VCaP (cell line): ENCODE data around the gene SASH3.

Experiments
- H3K27ac ChIP-seq: fragments of 450-650 bp; 2 replicates; pipeline ENCODE4 v1.5.1; 2017
- CTCF ChIP-seq: fragments of 450-650 bp; conservative IDR thresholded peaks from 2 replicates; pipeline ENCODE4 v1.5.1; 2017; ENCODE audit warnings: mild to moderate bottlenecking, moderate library complexity

SASH3 gene

GRCh38 chrX:129804806-129805205 lies 25.1 kb downstream of the SASH3 start:
- no peak overlapping the region for H3K27ac ChIP-seq
- no peak for TF ChIP-seq CTCF

DNA sequence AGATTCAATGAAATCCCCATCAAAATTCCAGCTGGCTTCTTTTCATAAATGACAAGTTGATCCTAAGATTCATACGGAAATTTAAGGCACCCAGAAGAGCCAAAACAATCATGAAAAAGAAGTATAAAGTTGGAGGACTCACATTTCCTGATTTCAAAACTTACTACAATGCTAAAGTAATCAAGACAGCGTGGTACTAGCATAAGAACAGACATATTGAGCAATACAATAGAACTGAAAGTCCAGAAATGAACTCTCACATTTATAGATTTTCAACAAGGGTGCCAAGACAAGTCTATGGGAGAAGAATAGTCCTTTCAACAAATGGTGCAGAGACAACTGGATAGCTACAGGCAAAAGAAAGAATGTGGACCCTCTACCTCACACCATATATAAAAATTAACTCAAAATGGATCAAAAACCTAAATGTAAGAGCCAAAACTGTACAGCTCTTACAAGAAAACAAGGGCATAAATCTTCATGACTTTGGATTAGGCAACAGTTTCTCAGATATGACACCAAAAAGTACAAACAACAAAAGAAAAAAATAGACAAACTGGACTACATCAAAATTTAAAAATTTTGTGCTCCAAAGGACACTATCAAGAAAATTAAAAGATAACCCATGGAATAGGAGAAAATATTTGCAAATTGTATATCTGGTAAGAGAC lies 28.5 kb downstream of the SASH3 start:
- H3K27ac ChIP-seq, result no peak overlapping the region
- no peak for TF ChIP-seq CTCF

GRCh38 chrX:129808829-129809796 lies 29.4 kb downstream of the SASH3 start:
- TF ChIP-seq CTCF, result no peak
- H3K27ac ChIP-seq, result no peak overlapping the region

DNA sequence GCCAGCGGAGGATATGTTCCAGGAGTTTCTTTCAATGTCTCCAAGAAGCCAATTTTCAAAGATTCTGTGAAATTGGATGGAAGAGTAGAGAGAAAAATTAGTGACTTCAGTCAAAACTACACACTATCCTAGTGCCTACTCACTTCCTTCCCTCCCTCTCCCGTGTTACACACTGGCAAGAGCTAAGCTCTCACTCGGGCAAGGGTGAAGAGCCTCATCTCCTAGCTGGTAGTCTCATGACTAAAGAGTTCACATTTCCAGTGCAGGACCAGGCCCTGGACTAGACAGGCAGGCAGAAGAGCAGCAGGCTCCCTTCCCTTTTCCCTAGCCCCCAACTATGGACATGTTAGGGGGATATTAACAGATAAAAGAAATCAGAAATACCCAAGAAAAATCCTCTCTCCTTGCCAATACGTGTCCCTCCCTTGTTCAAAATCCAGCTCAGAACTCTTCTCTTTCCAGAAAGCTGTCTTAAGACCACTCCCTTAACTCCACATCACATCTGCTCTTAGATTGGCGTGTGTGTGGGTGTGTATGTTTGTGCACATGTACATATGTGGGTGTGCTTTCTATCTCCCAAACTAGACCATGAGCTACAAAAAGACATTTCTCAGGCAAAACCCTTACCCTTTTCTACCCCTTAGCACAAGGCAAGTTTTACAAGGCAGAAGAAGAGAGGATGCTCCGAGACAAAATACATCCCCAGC lies 34.1 kb downstream of the SASH3 start:
- H3K27ac ChIP-seq, result no peak overlapping the region
- no peak for TF ChIP-seq CTCF

DNA sequence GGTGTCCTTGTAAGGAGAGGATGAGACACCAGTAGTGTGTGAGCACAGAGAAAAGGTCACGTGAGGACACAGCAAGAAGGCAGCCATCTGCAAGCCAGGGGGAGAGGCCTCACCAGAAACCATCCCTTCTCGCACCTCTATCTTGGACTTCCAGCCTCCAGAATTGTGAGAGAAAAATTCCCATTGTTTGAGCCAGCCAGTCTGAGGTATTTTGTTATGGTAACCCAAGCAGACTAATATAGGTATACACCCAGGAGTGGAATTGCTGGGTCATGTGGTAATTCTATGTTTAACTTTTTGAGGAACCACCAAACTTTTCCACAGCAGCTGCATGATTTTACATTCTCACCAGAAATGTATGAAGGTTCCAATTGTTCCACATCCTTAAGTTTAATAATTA lies 38.4 kb downstream of the SASH3 start:
- TF ChIP-seq CTCF, result no peak
- no peak overlapping the region for H3K27ac ChIP-seq

DNA sequence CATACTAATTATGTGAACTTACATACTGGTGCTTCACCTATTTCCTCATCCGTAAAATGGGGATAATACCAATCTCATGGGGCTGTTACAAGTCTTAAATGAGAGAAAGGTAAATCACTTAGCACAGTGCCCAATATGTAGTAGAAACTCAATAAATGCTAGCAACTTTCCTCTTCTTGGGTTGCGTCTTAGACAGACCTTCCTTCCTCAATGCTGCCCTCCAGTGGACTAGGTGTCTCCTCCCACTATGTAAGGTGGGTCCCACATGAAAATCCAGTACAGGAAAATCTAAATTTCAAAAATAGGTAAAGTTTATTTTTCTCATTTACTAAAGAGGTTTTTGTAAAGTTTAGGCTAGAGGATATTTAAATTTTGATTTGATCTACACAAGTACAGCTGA lies 43.4 kb downstream of the SASH3 start:
- peak; percentile 70 for TF ChIP-seq CTCF

GRCh38 chrX:129823522-129823921 lies 43.8 kb downstream of the SASH3 start:
- H3K27ac ChIP-seq, result no peak overlapping the region
- peak; percentile 15; the same call in 1 of the 2 replicates for TF ChIP-seq CTCF

More for the DNA sequence above, 43.4 kb downstream of the SASH3 start:
- no peak overlapping the region for H3K27ac ChIP-seq
